ENCODE data around the gene DENND1B. TPM values are rescaled to one million over a fixed set of nuclear protein-coding genes. Genes with fewer than 3 reads are reported as not detected.

DENND1B gene
- total RNA-seq, 1 experiment from 2014 or later = 9.6 TPM

- no peak for TF ChIP-seq CTCF (IDR thresholded peaks at IDR 0.05 in 2 of 3, conservative IDR thresholded peaks at IDR 0.05 in 1 of 3; ENCODE audit: borderline replicate concordance in 1 of 3, insufficient read depth in 1 of 3, low read depth in 2 of 3, low read length in 2 of 3)
- no peak for TF ChIP-seq ELF1 (IDR thresholded peaks at IDR 0.05; ENCODE audit: borderline replicate concordance, low read depth)
- TF ChIP-seq YY1 (IDR thresholded peaks at IDR 0.05; ENCODE audit: extremely low read depth, insufficient replicate concordance, low read depth, low read length) = no peak
- no peak for TF ChIP-seq ZBTB33 (IDR thresholded peaks at IDR 0.05; ENCODE audit: extremely low read depth, insufficient replicate concordance, low read length)
Observed at GRCh38 chr1:197779921-197780320, 4.6 kb upstream of the DENND1B start (continued).

GRCh38 chr1:197778366-197778945 is 3.2 kb upstream of the DENND1B start:
- no peak for TF ChIP-seq REST (IDR thresholded peaks at IDR 0.05; ENCODE audit: low read depth)
- TF ChIP-seq YY1 (IDR thresholded peaks at IDR 0.05; ENCODE audit: extremely low read depth, insufficient replicate concordance, low read depth, low read length) = no peak
- TF ChIP-seq ZFX (IDR thresholded peaks at IDR 0.05) = no peak
- TF ChIP-seq MAX (IDR thresholded peaks at IDR 0.05) = no peak
- TF ChIP-seq CTCF (IDR thresholded peaks at IDR 0.05 in 2 of 3, conservative IDR thresholded peaks at IDR 0.05 in 1 of 3; ENCODE audit: borderline replicate concordance in 1 of 3, insufficient read depth in 1 of 3, low read depth in 2 of 3, low read length in 2 of 3) = no peak
- TF ChIP-seq CBX3 (IDR thresholded peaks at IDR 0.05; ENCODE audit: low read depth) = no peak
- TF ChIP-seq ELF1 (IDR thresholded peaks at IDR 0.05; ENCODE audit: borderline replicate concordance, low read depth) = no peak
- no peak for TF ChIP-seq SRF (IDR thresholded peaks at IDR 0.05; ENCODE audit: low read depth)
- TF ChIP-seq ZNF274 (IDR thresholded peaks at IDR 0.05; ENCODE audit: low read depth, low read length) = no peak
- TF ChIP-seq POLR2AphosphoS5 (IDR thresholded peaks at IDR 0.05; ENCODE audit: low read depth, low read length) = no peak
- BruUV-seq (replicated peaks) = no TSS peak
- Histone ChIP-seq H3K9me3 (ENCODE audit: control insufficient read depth in 1 of 2, insufficient read depth in 1 of 2, low read depth in 1 of 2, low read length in 2 of 2) (no peaks in the 10 kb centered on the region), H3K4me1 (ENCODE audit: control insufficient read depth in 1 of 2, insufficient read depth in 2 of 2, low read length in 2 of 2) (peaks cover 9 to 30% of the 10 kb centered on the region in 2 experiments; a peak in 3 of 4 replicates), H3K4me3 (replicated peaks in 1 of 2; ENCODE audit: low read depth in 1 of 2, low read length in 2 of 2) (no peak overlapping the region), H3K9ac (ENCODE audit: low read length) (no peak overlapping the region), H3K9me2 (ENCODE audit: insufficient read depth) (no peaks in the 10 kb centered on the region), H3K4me2 (ENCODE audit: low read length) (no peak overlapping the region), H3K27me3 (ENCODE audit: insufficient read depth, low read length) (no peaks in the 10 kb centered on the region), H4K20me1 (ENCODE audit: insufficient read depth) (no peaks in the 10 kb centered on the region), H3K36me3 (ENCODE audit: control insufficient read depth in 1 of 2, insufficient read depth in 2 of 2, low read length in 2 of 2) (no peaks in the 10 kb centered on the region), H2AFZ (ENCODE audit: low read depth, low read length, poor library complexity, severe bottlenecking) (no peak overlapping the region), H3K79me2 (ENCODE audit: insufficient read depth, low read length) (peaks cover 7% of the 10 kb centered on the region; the same call in 1 of the 2 replicates), H3K27ac (ENCODE audit: low read depth, low read length) (no peak overlapping the region)
- ATAC-seq (no peak), DNase-seq (ENCODE audit: low read depth, low spot score) (no peak)
- ChIA-PET CTCF (no interaction called here), POLR2A (no interaction called here), RAD21 (ENCODE audit: low non-redundant PET in 1 of 2, low total read pairs in 2 of 2, uncharacterized antibody in 2 of 2, unreplicated experiment in 2 of 2) (no interaction called here)
- intact Hi-C loops (cut with micrococcal nuclease) = no loop called here

All from HCT116 (cell line).